Endothelial cell of umbilical vein (primary cell): ENCODE results near the gene ZNF644. TPM values are rescaled to one million over a fixed set of nuclear protein-coding genes. Genes with fewer than 3 reads are reported as not detected.

Experiments used
- BruUV-seq: library from RNA; stranded (reverse); fragments of 400-500 nt; replicated peaks from 2 replicates; lab custom pipeline; 2021; lab: Mats Ljungman, UMichigan
- CTCF ChIA-PET: fragments of 300-600, 350-600 bp; sonication (Branson Sonifier 250); formaldehyde crosslinking; loops from one replicate; lab custom pipeline; 2021; ENCODE audit warnings: antibody characterized with exemption, inconsistent platforms; lab: Charles Lee
- POLR2A ChIA-PET: fragments of 300-600, 350-600 bp; sonication (Branson Sonifier 250); formaldehyde crosslinking; loops from one replicate; lab custom pipeline; 2021; ENCODE audit warnings: antibody characterized with exemption, inconsistent platforms; lab: Charles Lee
- DNase-seq: peaks from one replicate; pipeline ENCODE4 v3.0.0-alpha.2; 2011; ENCODE audit warnings: low read depth, low spot score
- FAIRE-seq: peaks from 2 replicates; lab custom pipeline; 2011; peaks lifted over from hg19 to GRCh38; lab: Jason Lieb, UNC
- H2AFZ ChIP-seq: 2 replicates; pipeline ENCODE4 v1.6.0; 2012; ENCODE audit warnings: low read depth, low read length, control low read depth, inconsistent platforms
- H3K27ac ChIP-seq: 2 replicates; pipeline ENCODE4 v1.5.1; 2011; ENCODE audit warnings: low read depth, mild to moderate bottlenecking, control low read depth, low read length, moderate library complexity; ENCODE audit not compliant: insufficient read depth
- H3K27me3 ChIP-seq, 2 experiments: 2 replicates each; pipeline versions ENCODE4 v1.6.0 to v1.6.1; 2011; ENCODE audit warnings: low read length in 2 of 2, mixed read lengths in 1 of 2; ENCODE audit not compliant: control insufficient read depth in 2 of 2, insufficient read depth in 2 of 2
- H3K36me3 ChIP-seq, 2 experiments: 2 replicates in 1 of 2; 3 replicates in 1 of 2; pipeline ENCODE4 v1.5.1; 2011; ENCODE audit warnings: low read length in 2 of 2, mild to moderate bottlenecking in 1 of 2, moderate library complexity in 1 of 2; ENCODE audit not compliant: control insufficient read depth in 2 of 2, insufficient read depth in 2 of 2; ENCODE audit errors: extremely low read depth in 1 of 2
- H3K4me1 ChIP-seq: 3 replicates; pipeline ENCODE4 v1.5.1; 2011; ENCODE audit warnings: mild to moderate bottlenecking, low read length; ENCODE audit not compliant: control insufficient read depth, insufficient read depth; ENCODE audit errors: extremely low read depth
- H3K4me2 ChIP-seq: 2 replicates; pipeline ENCODE4 v1.6.1; 2011; ENCODE audit warnings: low read length, control low read depth, mixed read lengths; ENCODE audit not compliant: insufficient read depth
- H3K4me3 ChIP-seq, 3 experiments: fragments of 200-600 bp in 1 of 3; sonication (generic), shearing (Covaris generic) in 1 of 3; replicated peaks in 1 of 3; 2 replicates each; pipeline ENCODE4 v1.5.1; 2011 to 2016; ENCODE audit warnings: control low read depth in 3 of 3, low read length in 3 of 3, mild to moderate bottlenecking in 2 of 3, inconsistent platforms in 1 of 3, low read depth in 1 of 3, moderate library complexity in 1 of 3; ENCODE audit not compliant: insufficient read depth in 1 of 3
- H3K79me2 ChIP-seq: 2 replicates; pipeline ENCODE4 v1.6.0; 2012; ENCODE audit warnings: low read length, inconsistent platforms; ENCODE audit not compliant: control insufficient read depth, insufficient read depth
- H3K9ac ChIP-seq: replicated peaks from 2 replicates; pipeline ENCODE3; 2011; ENCODE audit warnings: low read length, control low read depth; ENCODE audit not compliant: insufficient read depth; ENCODE audit errors: extremely low read depth
- H3K9me1 ChIP-seq: replicated peaks from 3 replicates; pipeline ENCODE4 v1.6.0; 2011; ENCODE audit warnings: mild to moderate bottlenecking, low read length; ENCODE audit not compliant: control insufficient read depth, insufficient read depth; ENCODE audit errors: extremely low read depth
- H3K9me3 ChIP-seq: replicated peaks from 2 replicates; pipeline ENCODE4 v1.5.1; 2012; ENCODE audit warnings: low read length, inconsistent platforms; ENCODE audit not compliant: control insufficient read depth, insufficient read depth
- H4K20me1 ChIP-seq: replicated peaks from 2 replicates; pipeline ENCODE3; 2011; ENCODE audit warnings: mild to moderate bottlenecking, low read length; ENCODE audit not compliant: control insufficient read depth, insufficient read depth; ENCODE audit errors: extremely low read depth
- EZH2 ChIP-seq: IDR thresholded peaks from 2 replicates; pipeline ENCODE4 v1.6.1; 2012; ENCODE audit warnings: borderline replicate concordance, low read depth, mild to moderate bottlenecking, moderate library complexity, low read length, inconsistent platforms; ENCODE audit not compliant: severe bottlenecking
- FOS ChIP-seq: IDR thresholded peaks from 2 replicates; pipeline ENCODE4 v1.6.1; 2011; ENCODE audit warnings: mild to moderate bottlenecking, low read length, moderate library complexity, borderline replicate concordance; ENCODE audit not compliant: insufficient read depth
- GATA2 ChIP-seq: IDR thresholded peaks from 2 replicates; pipeline ENCODE4 v1.7.0; 2011; ENCODE audit warnings: low read depth, mild to moderate bottlenecking, moderate library complexity, mixed read lengths, low read length; ENCODE audit not compliant: insufficient read length, insufficient read depth
- JUN ChIP-seq: IDR thresholded peaks from 2 replicates; pipeline ENCODE4 v1.6.1; 2011; ENCODE audit warnings: borderline replicate concordance, low read depth; ENCODE audit not compliant: insufficient read length, insufficient read depth
- MYC ChIP-seq: IDR thresholded peaks from one replicate; pipeline ENCODE4 v1.6.1; 2011; ENCODE audit warnings: mild to moderate bottlenecking, low read depth, low read length
- POLR2A ChIP-seq: IDR thresholded peaks from 2 replicates; pipeline ENCODE4 v1.6.1; 2012; ENCODE audit warnings: low read depth, mild to moderate bottlenecking, control low read depth, low read length
- POLR2AphosphoS5 ChIP-seq: IDR thresholded peaks from 2 replicates; pipeline ENCODE4 v1.6.1; 2012; ENCODE audit warnings: low read depth, mild to moderate bottlenecking, control low read depth, low read length, moderate library complexity; ENCODE audit not compliant: insufficient read depth
- dilution Hi-C: fragments of 300-500 bp; cut with MboI; formaldehyde crosslinking; loops from one replicate; pipeline ENCODE4 v1.15.0; 2019; ENCODE audit warnings: low sequenced_read_pairs; ENCODE audit not compliant: extremely low pct_ligation_motif_present
- intact Hi-C: fragments of 100-400 bp; cut with micrococcal nuclease; formaldehyde crosslinking; loops from one replicate; pipeline ENCODE4 v1.10.0; 2022
- polyA plus RNA-seq, 4 experiments: library from polyadenylated mRNA; depleted of rRNA in 3 of 4; stranded (reverse) in 3 of 4; unstranded in 1 of 4; fragments of >200 nt; gene quantifications; 2 replicates each; pipeline versions ENCODE4 v1.2.1 to v1.2.3, GENCODE V29; 2011 to 2012; ENCODE audit warnings: missing spikeins in 1 of 4
- total RNA-seq: library from RNA; stranded (reverse); gene quantifications from 2 replicates; pipeline ENCODE4 v1.2.3, GENCODE V29; 2021
- TF ChIP-seq, protein P1 (sequence below): IDR thresholded peaks from 2 replicates; pipeline ENCODE4 v1.6.1; 2011; ENCODE audit not compliant: insufficient read depth, insufficient read length
- TF ChIP-seq, protein P2 (sequence below), 2 donors: IDR thresholded peaks; 1 replicate in 1 of 2; 2 replicates in 1 of 2; pipeline ENCODE4 v1.5.1; 2011; ENCODE audit warnings: low read length in 2 of 2, mild to moderate bottlenecking in 2 of 2, moderate library complexity in 2 of 2, control low read depth in 1 of 2, inconsistent platforms in 1 of 2, low read depth in 1 of 2; ENCODE audit not compliant: insufficient read depth in 1 of 2; ENCODE audit errors: extremely low read depth in 1 of 2

ZNF644 gene
- total and polyA plus RNA-seq, 2 donors (not counting 3 experiments of a cell fraction or from before 2014, with no cell fraction given), result 7.2 to 47.0 TPM

DNA sequence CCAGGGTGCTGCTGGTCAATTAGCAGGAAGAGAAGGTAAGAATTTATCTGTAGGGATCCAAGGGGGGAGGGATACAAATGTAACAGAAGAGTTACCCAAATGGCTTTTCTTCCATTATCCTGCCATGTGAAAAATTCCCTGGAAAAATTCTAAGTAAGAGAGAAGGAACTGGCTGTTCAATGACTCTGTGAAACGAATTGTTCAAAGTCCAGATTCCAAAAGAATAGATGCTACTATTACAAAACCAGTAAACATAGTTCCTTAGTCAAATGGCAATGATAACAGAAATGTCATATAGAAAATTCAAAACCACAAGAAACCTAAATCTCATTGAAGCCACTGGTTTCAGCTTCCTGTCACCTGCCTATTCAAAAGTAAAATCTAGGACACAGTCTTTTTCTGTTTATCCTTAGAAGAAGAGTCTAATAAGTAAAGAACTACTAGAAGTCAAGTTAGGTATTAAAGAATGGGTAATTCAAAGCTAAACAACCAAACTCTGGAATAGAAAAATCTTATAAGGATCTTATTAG lies 102.6 kb downstream of the ZNF644 start:
- TF ChIP-seq, protein P1, sequence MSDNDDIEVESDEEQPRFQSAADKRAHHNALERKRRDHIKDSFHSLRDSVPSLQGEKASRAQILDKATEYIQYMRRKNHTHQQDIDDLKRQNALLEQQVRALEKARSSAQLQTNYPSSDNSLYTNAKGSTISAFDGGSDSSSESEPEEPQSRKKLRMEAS, result no peak
- no peak for TF ChIP-seq POLR2AphosphoS5
- TF ChIP-seq, protein P2, sequence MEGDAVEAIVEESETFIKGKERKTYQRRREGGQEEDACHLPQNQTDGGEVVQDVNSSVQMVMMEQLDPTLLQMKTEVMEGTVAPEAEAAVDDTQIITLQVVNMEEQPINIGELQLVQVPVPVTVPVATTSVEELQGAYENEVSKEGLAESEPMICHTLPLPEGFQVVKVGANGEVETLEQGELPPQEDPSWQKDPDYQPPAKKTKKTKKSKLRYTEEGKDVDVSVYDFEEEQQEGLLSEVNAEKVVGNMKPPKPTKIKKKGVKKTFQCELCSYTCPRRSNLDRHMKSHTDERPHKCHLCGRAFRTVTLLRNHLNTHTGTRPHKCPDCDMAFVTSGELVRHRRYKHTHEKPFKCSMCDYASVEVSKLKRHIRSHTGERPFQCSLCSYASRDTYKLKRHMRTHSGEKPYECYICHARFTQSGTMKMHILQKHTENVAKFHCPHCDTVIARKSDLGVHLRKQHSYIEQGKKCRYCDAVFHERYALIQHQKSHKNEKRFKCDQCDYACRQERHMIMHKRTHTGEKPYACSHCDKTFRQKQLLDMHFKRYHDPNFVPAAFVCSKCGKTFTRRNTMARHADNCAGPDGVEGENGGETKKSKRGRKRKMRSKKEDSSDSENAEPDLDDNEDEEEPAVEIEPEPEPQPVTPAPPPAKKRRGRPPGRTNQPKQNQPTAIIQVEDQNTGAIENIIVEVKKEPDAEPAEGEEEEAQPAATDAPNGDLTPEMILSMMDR (IDR thresholded peaks at IDR 0.05; ENCODE audit: extremely low read depth in 1 of 2, insufficient read depth in 1 of 2, low read depth in 1 of 2, low read length in 2 of 2), result no peak
- FAIRE-seq (no peak), DNase-seq (no peak)
- Histone ChIP-seq H2AFZ (no peak overlapping the region), H3K36me3 (peaks cover 0 to 7% of the 10 kb centered on the region in 2 experiments), H3K4me1 (no peaks in the 10 kb centered on the region), H3K4me3 (no peak overlapping the region), H3K9ac (no peak overlapping the region), H3K9me1 (no peaks in the 10 kb centered on the region), H3K27ac (no peak overlapping the region), H3K4me2 (no peak overlapping the region), H3K79me2 (peaks cover 51% of the 10 kb centered on the region), H3K27me3 (no peaks in the 10 kb centered on the region), H3K9me3 (no peaks in the 10 kb centered on the region), H4K20me1 (peaks cover 3% of the 10 kb centered on the region)
- ChIA-PET CTCF (interaction anchor here (1.5 kb wide), 1 partner anchor 23 kb away, joined by 3 read pairs; no protein-coding TSS in a partner anchor), POLR2A (no interaction called here)
- no TSS peak for BruUV-seq
- intact Hi-C loops (no loop called here), dilution Hi-C loops (no loop called here)

DNA sequence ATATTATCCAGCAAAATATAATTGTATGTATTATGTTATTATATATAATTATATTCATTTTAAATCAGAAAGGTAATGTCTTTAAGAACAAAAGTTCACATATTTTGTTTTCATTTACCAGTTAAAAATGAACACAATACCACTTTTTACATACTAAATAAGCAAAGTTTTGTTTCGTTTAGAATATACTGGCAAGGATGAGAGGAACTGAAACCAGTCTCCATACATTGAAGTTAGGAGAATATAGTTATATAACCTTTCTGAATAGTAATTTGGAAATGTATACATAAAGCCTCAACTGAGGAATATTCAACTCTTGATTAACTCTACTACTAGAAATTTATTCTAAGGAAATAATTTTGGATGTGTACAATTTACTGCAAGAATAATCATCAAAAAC lies 110.5 kb downstream of the ZNF644 start:
- no peak for FAIRE-seq
- H3K36me3 ChIP-seq, result peaks cover 0 to 3% of the 10 kb centered on the region in 2 experiments
- BruUV-seq, result no TSS peak
- no peaks in the 10 kb centered on the region for H3K79me2 ChIP-seq
- no peak for TF ChIP-seq EZH2
- no peak for TF ChIP-seq MYC
- TF ChIP-seq POLR2A, result no peak
- TF ChIP-seq JUN, result no peak
- TF ChIP-seq FOS, result no peak
- TF ChIP-seq POLR2AphosphoS5, result no peak
- TF ChIP-seq, protein P2 (IDR thresholded peaks at IDR 0.05; ENCODE audit: extremely low read depth in 1 of 2, insufficient read depth in 1 of 2, low read depth in 1 of 2, low read length in 2 of 2), result no peak
- no peak for TF ChIP-seq GATA2
- TF ChIP-seq, protein P1, result no peak
- no peak overlapping the region for H3K9ac ChIP-seq
- DNase-seq, result no peak
- no peak overlapping the region for H3K27ac ChIP-seq
- H3K4me2 ChIP-seq, result no peak overlapping the region
- ChIA-PET POLR2A (no interaction called here), CTCF (no interaction called here)
- H3K27me3 ChIP-seq, result no peaks in the 10 kb centered on the region
- intact Hi-C loops, result no loop called here
- no peak overlapping the region for H3K4me3 ChIP-seq
- H4K20me1 ChIP-seq, result no peaks in the 10 kb centered on the region
- no peaks in the 10 kb centered on the region for H3K9me3 ChIP-seq
- no peak overlapping the region for H2AFZ ChIP-seq
- no peaks in the 10 kb centered on the region for H3K9me1 ChIP-seq
- dilution Hi-C loops, result no loop called here
- no peaks in the 10 kb centered on the region for H3K4me1 ChIP-seq
